GM19455 (cell line): ENCODE results near the gene KLHL2.

Experiments used
- ATAC-seq: cut with Tn5 transposase; IDR thresholded peaks from one replicate; pipeline ENCODE4 v1.9.1; 2021; ENCODE audit not compliant: unreplicated experiment

KLHL2 gene

DNA sequence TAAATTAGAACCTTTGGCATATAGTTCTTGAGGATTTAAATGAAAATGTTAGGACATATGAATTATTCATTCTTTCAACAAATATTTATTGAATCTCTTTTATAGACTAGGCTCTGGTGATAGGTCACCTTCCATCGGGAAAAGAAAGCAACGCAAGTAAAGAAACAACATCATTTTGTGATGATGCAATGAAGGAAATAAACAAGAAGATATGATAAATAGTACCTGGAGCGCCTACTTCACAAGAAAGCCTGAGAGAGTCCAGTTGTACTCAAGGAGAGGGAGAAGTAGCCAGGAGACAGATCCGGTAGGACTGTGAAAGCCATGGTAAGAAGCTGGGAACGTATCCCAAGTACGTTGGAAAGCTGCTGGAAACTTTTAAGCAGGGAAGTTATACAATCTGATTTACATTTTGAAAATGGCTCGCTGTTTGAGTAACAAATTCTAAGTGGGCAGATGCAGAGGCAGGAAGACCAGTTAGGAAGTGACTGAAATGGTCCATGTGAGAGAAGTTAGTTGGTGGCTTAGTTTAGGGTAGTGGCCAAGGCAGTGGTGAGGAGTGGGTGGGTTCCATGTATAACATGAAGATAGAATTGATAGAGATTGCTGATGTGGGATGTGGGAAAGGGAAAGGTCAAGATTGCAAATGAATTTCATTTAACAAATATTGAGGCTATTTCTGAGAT, 153.8 kb downstream of the KLHL2 start:
- no peak for ATAC-seq

- no peak for ATAC-seq
Measured at GRCh38 chr4:165361810-165362209, 154.4 kb downstream of the KLHL2 start.

- no peak for ATAC-seq
Measured at GRCh38 chr4:165364452-165365080, 157.2 kb downstream of the KLHL2 start.

DNA sequence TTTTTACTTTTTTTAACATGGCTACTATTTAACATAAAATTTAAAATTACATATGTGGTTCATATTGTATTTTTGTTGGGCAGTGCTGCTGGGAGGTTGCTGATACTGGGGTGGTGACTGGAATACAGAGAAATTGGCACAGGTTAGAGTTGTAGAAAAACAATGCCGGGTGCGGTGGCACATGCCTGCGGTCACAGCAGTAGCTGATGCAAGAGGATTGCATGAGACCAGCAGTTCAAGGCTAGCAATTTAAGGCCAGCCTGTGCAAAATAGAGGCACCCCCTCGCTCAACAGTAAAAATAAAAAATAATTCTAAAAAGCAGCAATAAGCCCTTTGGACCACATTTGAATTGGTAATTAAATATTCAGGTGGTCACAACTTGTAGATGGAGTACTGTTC, 159.7 kb downstream of the KLHL2 start:
- no peak for ATAC-seq

DNA sequence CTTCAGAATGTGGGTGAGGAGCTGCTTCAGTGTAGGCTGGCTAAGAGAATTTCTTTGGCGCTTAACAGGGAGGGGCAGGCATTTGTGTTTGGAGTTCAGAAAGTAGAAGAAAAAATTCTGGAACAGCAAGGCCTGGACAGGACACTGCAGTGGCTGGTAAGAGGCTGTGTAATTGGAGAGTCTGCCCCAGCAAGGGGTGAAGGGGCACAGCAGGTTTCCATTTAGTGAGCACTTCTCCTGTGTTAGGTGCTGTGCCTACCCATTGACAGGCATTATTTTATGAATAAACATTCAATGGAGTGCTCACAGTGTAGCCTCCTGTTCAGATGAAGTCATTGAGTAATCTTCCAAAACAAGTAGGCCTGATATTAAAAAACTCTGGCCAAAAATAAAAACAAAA, 160.8 kb downstream of the KLHL2 start:
- no peak for ATAC-seq

- ATAC-seq = no peak
Measured at GRCh38 chr4:165368567-165368966, 161.2 kb downstream of the KLHL2 start.

DNA sequence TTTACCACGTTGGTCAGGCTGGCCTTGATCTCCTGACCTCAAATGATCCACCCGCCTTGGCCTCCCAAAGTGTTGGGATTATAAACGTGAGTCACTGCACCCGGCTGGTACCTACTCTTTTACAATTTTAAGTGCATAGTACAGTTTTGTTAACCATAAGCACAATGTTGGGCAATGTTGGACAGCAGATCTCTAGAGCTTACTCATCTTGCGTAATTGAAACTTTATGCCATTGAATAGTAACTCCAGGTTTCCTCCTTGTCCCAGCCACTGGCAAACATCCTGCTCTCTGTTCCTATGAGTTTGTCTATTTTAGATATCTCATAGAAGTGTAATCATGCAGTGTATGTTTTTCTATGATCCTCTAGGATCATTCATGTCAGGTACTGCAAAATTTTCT, 162.2 kb downstream of the KLHL2 start:
- ATAC-seq = no peak

DNA sequence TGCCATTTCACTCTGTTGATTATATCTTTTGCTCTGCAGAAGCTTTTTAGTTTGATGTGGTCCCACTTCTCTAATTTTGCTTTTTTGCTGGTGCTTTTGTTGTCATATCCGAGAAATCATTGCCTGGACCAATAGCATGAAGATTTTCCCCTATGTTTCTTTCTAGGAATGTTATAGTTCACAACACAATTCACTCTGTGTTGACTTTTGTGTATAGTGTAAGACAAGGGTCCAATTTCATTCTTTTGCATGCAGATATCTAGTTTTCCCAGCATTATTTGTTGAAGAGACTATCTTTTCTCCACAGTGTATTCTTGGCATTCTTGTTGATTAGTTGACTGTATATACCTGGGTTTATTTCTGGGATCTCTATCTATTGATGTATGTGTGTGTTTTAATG, 163.2 kb downstream of the KLHL2 start:
- no peak for ATAC-seq
